IPS DF 4.7 (cell line): Measurements from ENCODE around the gene CYB5RL.
"Not testable (repeated sequence)": the region's sequence is repeated elsewhere in the genome, so short reads cannot be mapped to it uniquely, and the experiment has no call there.

Experiments
- DNase-seq: peaks from one replicate; pipeline ENCODE4 v3.0.0-alpha.2; 2013; ENCODE audit warnings: low spot score; ENCODE audit errors: extremely low read depth

CYB5RL gene

DNA sequence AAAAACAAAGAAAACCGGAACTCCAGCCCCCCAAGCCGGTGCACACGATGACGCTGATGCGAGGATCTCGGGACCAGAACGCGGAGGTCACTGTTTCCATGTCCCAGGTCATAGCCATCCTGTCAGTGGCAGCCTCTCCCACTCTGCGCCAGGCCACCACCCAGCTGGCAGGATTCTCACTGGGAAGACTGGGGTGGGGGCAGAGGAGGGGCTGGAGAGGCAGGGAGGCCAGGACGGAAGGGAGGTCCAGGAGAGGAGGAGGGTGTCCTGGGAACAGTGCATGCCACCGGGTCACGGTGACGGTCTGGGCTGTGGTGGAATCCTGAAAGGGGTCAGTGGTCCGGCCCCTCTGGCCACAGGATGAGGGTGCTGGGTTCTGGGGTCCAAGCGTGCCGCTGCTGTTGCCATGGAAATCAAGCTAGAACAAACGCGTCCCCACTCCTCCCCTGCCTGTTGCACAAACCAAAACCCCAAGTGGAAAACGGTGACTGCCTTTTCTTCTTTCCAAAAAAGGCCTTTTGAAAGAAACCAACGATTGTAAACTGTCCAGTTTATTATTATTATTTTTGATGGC is 26.2 kb upstream of the CYB5RL start:
- no peak for DNase-seq

DNA sequence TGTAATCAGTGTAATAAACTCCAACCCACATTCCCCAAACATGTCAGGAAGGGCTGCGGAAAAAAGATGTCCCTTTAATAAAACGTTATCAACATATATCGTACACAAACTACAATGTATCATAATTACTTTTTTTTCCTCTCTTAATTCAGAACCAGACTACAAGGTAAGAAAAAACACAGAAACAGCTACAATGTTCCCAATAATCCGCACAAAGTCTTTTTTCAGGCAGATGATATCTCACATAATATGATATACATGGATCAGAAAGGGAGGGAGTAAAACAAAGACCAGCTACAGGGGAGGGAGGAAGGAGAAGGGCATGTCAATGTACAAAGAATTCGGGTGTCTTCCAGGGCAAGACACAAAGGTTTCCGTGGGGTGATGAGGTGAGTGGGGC is 25.5 kb upstream of the CYB5RL start:
- DNase-seq, result no peak

DNA sequence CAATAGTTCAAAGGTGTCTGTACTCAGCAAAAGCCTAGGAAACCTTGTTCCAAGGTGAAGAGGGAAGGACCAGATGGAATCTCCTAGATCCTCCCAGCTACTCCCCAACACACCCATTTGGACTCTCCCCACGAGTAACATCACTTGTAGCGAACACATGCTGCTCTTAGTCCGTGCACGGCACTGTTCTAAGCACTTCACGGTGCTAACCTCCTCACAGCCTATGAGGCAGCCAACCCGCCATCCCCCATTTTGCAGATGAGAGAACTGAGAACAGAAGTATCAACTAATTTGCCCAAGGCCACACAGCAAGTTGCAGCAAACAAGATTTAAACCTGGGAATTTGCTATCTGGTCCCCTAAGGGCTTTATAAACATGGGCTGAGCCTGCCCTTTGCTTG is 24.4 kb upstream of the CYB5RL start:
- DNase-seq, result no peak

DNA sequence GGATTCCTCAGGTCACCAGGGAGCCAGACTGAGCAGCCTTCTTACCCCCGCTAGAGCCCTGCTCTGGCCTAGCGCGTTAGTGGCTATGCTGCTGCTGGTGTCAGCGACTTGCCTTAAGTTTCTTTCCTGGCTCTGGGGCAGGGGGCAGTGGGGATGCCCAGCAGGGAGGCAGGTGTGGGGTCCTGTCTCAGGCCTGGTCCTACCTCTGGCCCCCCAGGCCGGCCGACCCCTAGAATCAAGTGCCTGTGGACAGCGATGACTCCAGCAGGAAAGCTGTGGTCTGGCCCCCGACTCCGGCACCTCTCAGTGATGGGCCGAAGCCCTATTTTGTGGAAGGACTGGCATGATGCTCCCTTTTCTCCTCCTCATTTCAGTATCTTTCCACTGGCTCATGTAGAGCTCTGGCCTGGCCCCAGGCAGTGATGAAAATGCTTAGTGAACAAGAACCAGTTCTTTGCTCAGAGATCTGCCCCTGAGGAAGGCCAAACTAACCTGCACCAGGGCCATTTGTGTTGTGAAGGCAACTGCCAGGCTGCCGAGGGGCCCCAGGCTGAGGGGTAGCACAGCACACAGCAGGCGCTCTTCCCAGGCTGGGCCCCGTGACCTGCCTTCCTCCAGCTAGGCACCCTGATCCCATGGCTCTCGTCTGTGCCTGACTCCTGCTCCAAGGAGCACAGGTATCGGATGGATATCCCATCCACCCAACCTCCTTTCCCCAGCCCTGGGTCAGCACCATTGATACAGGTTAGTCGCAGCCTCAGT is 23.8 kb upstream of the CYB5RL start:
- DNase-seq, result no peak

DNA sequence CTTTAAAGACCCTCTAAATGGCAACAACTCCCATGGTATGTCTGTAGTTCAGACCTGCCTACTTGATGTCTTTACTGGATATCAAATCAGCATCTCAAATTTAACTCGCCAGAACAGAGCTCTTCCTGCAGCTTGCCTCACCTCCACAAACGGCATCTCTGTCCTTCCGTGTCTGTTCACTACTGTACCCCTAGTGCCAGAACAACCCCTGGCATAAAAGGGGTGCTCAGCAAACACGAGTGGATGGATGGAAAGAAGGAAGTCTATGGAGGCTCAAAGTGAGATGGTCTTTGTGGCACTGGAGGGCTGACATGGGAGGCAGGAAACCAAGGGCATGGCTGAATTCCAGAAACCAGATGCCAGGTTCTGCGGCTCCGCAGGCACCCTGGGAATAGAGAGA is 22.9 kb upstream of the CYB5RL start:
- DNase-seq, result no peak

DNA sequence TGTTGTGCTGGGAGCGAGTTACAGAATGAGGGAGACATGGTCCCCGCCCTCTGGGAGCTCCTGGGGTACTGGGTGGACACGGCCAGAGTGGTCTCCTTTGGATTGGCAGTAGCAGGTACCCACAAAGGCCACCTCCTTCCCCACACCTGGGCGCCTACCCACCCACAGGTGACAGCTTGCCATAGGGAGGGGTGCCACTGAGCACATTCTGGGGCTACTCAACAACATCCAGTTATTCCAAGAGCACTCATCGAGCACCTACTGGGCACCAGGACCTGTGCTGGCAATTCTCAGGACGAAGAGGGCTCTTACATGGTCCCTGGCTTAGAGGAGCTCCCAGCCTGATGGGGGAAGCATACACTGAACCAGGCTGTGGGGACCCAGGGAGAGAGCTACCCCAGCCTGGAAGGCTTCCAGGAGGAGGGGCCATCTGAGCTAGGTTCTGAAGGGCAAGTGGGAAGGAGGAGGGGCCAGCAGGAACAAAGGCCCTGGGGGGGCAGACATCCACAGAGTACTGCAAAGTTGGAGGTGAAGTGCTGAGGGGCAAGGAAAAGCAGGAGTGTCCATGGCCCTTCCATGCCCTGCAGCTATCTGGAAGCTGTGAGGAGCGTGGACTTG is 22.1 kb upstream of the CYB5RL start:
- no peak for DNase-seq

DNA sequence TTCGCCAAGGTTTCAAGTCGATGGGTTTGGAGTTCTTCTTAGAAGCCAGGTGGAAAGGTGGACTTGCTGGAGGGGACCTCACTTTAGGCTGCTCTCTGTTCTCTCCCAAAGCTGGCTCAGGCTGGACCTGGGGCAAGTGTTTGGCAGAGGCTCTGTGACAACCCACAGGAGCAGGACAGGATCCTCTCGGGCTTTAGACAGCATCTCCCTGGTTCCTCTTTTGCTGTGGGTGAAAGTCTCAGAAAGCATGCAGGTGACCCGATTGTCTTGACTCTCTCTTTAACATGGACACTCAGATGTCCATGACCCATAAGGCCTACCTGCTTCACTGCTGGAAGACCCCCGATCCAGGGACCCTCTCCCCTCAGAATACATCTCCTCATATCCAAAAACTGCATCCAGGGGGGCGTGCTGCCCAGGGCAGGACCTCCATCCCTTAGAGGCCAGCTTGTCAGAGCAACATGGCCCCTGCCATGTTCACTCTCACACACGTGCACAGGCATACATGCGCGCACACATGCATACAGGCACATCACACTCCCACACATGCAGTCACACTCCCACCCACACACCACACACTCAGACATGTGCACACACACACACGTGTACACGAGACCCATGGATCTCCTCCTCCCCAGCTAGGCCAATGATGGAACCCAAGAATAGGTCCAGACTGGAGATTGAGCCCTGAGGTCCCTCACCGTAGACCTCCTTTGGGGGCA is 21.4 kb upstream of the CYB5RL start:
- DNase-seq, result no peak

DNA sequence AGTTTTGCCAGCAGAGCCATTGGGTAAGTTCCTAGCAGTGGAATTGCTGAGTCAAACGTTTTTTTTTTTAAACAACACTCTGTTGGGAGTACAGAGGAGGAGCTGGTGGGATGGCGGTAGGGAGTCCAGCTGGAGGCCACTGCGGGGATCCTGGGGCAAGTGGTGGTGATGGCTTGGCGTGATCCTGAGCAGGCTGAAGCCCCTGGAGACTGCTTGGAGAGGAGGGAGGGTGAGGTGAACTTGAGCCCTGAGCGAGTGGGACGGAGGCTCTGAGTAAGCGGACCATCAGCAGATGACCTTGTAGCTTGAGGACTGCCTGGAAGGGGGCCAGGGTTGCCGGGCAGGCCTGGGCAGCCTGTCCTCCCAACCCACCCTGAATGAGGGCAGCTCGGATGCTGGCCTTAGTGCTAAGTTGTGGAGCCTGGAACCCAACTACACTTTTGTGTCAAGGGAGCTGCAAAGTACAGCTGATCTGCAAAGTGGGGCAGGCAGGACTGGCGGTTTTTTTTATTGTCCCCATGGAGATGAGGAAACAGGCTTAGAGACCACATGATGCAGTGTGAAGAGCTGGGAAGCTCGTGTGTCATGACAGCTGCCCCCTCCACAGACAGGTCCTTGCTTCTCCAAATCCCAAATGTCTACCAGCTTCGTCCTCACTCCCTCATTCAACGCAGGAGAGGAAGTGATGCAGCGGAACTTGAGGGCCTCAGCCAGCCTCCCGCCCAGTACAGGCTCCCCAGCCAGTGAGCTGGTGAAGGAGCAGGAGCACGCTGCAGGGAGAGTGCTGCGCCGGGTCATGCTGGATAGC is 20.4 kb upstream of the CYB5RL start:
- no peak for DNase-seq

DNA sequence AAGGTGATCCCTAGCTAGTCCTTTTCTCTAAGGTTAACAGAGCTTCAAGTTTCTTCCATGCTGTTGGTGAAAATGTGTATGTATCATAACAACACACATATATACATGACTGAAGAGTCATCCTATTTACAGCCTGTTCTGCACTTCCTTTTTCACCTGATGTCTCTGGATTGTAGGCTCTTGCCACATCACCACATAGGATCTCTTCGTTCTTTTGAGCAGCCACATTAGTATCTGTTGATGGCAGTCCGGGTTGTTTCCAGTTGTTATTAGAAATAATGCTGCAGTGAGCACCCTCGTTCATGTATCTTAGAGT is 19.8 kb upstream of the CYB5RL start:
- no peak for DNase-seq

DNA sequence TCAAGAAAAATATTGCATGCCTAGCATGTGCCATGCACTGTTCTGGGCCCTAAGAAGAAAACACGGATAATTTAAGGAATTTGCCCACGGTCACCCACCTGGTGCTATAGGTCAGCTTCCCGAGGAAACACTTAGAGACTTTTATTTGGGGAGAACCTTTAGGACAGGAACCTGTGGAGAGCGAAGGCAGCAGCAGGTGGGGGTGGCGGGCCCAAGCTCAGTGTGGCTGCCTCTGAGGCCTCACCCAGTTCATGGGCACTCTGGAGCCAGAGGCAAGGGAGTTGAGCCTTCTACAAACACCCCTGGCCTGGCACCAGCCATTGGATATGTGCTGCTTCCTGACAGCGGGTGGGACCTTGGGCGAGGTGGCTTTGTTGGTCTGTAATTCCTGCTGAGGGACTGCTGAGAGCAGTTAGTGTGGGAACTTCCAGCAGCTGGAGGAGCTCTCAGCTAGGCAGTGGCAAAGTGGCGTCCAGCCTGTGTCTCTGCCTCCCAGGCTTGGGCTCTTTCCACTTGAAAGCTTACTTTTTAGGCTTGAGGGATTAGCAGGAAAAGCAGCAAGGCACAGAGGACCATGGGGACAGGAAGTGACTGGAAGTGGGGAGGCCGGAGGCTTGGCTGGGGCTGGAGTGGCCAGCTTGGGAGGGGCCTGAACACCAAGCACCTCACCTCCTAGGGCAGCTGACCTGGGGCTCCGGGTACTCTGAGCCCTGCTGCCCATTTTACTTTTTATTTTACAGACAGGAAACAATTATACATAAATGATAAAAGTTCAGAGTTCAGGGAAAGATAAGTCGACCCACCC is 19.3 kb upstream of the CYB5RL start:
- no peak for DNase-seq

DNA sequence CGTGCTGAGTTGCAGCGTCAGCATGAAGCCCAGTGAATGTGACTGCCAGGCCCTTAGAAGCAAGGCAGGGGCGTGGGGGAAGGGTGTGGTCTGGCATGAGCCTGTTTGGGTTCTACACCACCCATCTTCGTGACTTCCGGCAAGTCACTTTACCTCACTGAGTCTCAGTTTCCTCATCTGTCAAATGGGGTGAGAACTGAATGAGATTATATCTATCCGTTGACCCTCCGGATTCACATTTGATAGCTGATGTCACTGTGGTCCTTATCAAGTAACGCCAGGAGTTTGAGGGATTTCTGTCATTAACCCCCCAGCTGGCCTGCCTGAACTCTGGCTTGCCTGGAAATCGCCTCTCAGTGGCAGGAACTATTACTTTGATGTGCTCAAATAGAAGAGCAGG is 15.7 kb upstream of the CYB5RL start:
- no peak for DNase-seq

DNA sequence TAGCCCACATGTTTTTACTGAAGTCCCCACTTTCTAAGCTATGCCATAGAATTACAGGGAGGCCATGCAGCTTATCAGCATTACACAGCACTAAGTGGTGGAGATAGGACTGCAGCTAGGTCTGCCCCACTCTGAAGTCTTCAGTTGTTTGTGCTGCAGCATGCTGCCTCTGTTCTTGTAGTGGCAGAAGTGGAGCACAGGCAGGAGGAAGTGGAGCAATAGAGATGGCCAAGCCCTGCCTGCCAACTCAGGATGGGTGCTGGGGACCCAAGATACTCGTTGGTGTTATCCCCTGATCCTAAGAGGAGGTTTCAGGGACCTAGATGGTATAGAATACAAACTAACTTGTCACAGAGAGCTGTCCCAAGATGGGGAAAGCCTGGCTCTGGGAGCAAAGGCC is 13.0 kb upstream of the CYB5RL start:
- no peak for DNase-seq

DNA sequence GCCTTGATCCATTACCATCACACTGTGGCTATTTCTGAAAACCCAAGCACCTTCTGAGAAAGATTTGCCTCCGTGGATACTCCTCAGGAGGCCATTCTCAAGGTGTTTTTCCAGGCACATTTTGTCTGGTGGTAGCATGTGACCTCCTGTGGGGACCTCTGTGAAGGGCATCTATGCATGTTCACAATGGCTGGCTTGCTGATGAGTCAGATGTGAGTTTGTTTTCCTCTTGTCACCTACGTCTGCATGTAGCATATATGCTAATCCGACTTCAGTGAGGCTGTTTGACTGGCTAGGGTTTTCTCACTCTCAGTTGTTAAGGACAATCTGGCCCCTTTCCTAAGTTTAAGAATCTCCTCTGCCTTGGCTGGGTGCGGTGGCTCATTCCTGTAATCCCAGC is 8.1 kb upstream of the CYB5RL start:
- DNase-seq, result not testable (repeated sequence)

DNA sequence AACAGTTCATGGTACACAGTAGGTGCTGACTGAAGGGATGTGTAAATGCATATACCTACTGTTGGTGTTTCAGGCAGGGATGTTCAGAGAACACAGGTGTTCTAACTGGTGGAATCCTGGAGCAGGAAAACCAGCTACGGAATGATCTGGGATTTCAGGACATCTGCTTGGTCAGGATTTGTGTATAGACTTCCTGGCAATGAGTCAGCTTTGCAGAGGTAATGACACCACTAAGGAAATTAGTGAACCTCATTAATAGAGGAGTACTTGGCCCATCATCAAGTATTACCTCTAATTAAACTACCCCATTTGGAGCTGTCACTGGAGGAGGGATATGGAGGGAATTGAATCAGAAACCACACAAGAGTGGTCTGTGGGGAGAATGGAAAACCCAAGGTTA is 7.5 kb upstream of the CYB5RL start:
- no peak for DNase-seq

DNA sequence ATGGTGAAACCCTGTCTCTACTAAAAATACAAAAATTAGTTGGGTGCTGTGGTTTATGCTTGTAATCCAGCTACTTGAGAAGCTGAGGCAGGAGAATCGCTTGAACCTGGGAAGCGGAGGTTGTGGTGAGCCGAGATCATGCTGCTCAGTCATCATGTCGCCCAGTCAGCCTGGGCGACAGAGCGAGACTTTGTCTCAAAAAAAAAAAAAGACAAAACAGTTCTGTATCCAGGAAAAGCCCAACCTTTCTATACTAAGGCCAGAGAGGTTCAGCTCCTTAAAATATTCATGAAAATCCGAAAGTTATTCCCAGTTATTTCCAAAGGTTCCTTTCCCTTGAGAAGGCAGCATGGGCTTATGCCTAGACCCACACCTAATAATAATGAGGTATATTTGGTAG is 4.4 kb upstream of the CYB5RL start:
- DNase-seq, result no peak

DNA sequence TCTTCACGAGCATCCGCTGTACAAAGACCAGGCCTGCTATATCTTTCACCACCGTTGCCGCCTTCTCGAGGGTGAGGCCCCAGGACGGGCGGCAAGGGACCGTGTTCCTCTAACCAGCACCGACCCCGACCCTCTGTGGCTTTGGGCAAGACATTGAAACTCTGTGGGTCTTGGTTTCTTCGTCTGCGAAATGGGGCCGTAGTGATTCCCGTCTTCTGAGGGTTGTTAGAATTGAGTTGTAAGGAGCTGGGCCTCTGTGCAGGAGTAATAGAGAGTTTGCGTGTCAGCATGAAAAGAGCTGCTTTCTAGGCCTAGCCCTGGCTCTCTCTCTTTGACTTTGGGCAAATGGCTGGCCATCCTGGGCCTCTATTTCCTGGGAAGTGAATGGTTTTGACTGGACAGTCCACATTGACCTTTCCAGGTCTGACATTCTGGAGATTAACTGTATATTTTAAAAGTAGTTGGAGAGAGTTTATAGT is 728 bp upstream of the CYB5RL start:
- no peak for DNase-seq

DNA sequence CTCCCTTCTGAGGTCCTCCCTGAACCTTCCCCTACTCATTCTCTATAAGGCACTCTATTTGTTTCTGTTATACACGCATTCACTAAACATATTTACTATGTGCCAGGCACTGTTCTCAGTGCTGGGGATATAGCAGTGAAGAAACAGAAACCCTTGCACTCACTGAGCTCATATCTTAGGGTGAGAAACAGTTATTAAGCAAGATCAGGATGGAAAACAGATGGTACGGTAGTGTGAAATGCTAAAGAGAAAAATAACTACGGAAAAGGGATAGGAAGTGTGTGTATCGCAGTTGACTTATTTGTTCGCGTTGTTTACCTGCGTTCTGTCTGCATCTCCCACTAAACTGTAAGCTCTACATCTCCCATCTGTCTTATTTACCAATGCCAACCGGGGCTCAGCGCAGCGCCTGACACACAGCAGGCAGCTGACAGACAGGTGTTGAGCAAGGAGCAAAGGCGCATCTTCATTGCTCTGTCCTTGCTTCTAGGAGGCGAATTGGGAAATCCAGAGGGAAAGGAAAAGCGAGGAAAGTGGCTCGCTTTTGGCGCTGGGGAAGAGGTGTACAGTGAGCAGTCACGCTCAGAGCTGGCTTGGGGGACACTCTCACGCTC is 572 bp downstream of the CYB5RL start:
- DNase-seq, result no peak

DNA sequence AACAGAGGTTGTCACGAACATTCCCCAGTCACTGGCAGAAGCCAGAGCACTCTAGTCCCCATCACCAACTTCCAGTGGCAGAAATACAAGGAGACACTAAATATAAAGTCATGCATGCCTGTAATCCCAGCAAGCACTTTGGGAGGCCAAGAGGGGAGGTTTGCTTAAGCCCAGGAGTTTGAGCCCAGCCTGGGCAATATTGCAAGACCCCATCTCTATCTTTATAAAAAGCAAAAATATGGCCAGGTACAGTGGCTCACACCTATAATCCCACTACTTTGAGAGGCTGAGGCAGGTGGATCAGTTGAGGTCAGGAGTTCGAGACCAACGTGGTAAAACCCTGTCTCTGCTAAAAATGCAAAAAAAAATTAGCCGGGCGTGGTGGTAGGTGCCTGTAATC is 6.4 kb downstream of the CYB5RL start:
- DNase-seq, result no peak

DNA sequence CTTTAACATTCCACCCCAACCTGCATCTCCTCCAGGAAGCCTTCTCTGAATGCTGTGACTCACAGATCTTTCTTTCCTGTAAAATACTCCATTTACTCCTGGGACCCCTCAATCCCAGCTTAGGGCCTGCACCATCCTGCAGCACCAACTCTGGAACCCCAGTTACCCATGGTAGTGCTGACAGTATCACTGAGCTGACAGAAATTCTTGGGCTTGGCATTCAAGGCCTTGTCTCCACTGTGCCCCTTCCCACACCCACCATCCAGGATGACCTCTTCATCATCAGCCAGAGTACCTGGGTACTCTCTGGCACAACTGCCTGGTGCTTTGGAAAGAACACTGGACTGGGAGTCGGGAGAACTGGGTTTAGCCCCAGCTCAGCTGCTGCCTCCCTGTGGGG is 8.3 kb downstream of the CYB5RL start:
- DNase-seq, result no peak

DNA sequence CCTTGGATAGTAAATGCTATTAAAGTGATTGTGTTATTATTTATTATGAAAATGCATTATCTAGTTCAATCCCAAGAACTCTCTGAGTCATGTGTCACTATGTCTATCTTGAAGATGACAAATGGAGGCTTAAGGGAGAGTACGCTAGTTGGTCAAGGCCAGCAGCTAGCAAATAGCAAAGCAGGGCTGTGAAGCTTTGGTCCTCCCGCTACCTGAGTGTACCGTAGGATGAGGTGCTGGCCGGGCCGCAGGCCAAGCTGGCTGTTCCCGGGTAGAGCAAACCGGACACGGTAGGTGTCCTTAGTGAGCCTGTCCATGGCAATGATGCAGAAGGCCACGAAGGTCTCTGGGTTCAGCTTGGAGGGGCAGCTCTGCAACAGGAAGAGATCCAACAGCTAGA is 9.3 kb downstream of the CYB5RL start:
- DNase-seq, result no peak
